IMR-90 (cell line): Measurements from ENCODE around the gene GLIPR1L2. TPM values are rescaled to one million over a fixed set of nuclear protein-coding genes. Genes with fewer than 3 reads are reported as not detected.

Experiments
- ATAC-seq: fragments of 200-7000 bp; cut with Tn5 transposase; 2 replicates; pipeline ENCODE4 v1.9.1; 2020; ENCODE audit warnings: low read depth, mild to moderate bottlenecking, moderate library complexity
- BruUV-seq: library from RNA; stranded (reverse); fragments of 400-500 nt; replicated peaks from 2 replicates; lab custom pipeline; 2021; lab: Mats Ljungman, UMichigan
- CTCF ChIA-PET: fragments of 300-600 bp; formaldehyde crosslinking; extraction: SDS; loops from one replicate; lab custom pipeline; 2021; ENCODE audit warnings: antibody characterized with exemption; lab: Yijun Ruan, JAX
- POLR2A ChIA-PET: fragments of 300-600 bp; sonication (Branson Sonifier 250); formaldehyde crosslinking; loops from one replicate; lab custom pipeline; 2022; ENCODE audit warnings: antibody characterized with exemption; ENCODE audit not compliant: unreplicated experiment; lab: Charles Lee
- DNase-seq: peaks from one replicate; pipeline ENCODE4 v3.0.0; 2013
- H2AFZ ChIP-seq: replicated peaks from 2 replicates; pipeline ENCODE3; 2013; ENCODE audit warnings: low read length, mild to moderate bottlenecking; ENCODE audit not compliant: poor library complexity
- H2AK5ac ChIP-seq: 2 replicates; pipeline ENCODE4 v1.6.1; 2013; ENCODE audit warnings: low read depth, low read length, inconsistent platforms
- H2AK9ac ChIP-seq: replicated peaks from 2 replicates; pipeline ENCODE3; 2013; ENCODE audit warnings: mild to moderate bottlenecking, low read depth, low read length, moderate library complexity; ENCODE audit not compliant: poor library complexity
- H2BK120ac ChIP-seq: 2 replicates; pipeline ENCODE4 v1.6.1; 2013; ENCODE audit warnings: low read depth, low read length, inconsistent platforms
- H2BK15ac ChIP-seq: 3 replicates; pipeline ENCODE4 v1.6.1; 2013; ENCODE audit warnings: low read depth, low read length, inconsistent platforms
- H2BK20ac ChIP-seq: 2 replicates; pipeline ENCODE4 v1.6.1; 2013; ENCODE audit warnings: low read depth, mild to moderate bottlenecking, inconsistent platforms, low read length, moderate library complexity
- H2BK5ac ChIP-seq: 2 replicates; pipeline ENCODE4 v1.6.1; 2013; ENCODE audit warnings: mild to moderate bottlenecking, low read depth, low read length, inconsistent platforms; ENCODE audit not compliant: poor library complexity, severe bottlenecking
- H3K14ac ChIP-seq: replicated peaks from 2 replicates; pipeline ENCODE4 v1.6.1; 2013; ENCODE audit warnings: low read depth, low read length, inconsistent platforms
- H3K18ac ChIP-seq: 2 replicates; pipeline ENCODE4 v1.6.1; 2013; ENCODE audit warnings: low read depth, low read length, control low read depth
- H3K23ac ChIP-seq: 2 replicates; pipeline ENCODE4 v1.6.1; 2013; ENCODE audit warnings: low read depth, low read length, inconsistent platforms
- H3K27ac ChIP-seq: 2 replicates; pipeline ENCODE4 v1.5.1; 2013; ENCODE audit warnings: mild to moderate bottlenecking, control low read depth, low read length; ENCODE audit not compliant: insufficient read depth
- H3K27me3 ChIP-seq: 2 replicates; pipeline ENCODE4 v1.6.1; 2013; ENCODE audit warnings: low read length; ENCODE audit not compliant: control insufficient read depth, insufficient read depth
- H3K36me3 ChIP-seq: 2 replicates; pipeline ENCODE4 v1.6.1; 2013; ENCODE audit warnings: low read length, mixed read lengths; ENCODE audit not compliant: control insufficient read depth, insufficient read depth
- H3K4ac ChIP-seq: 2 replicates; pipeline ENCODE4 v1.6.1; 2013; ENCODE audit warnings: low read depth, low read length, inconsistent platforms
- H3K4me1 ChIP-seq: 2 replicates; pipeline ENCODE4 v1.6.1; 2013; ENCODE audit warnings: low read length, mixed read lengths; ENCODE audit not compliant: control insufficient read depth, insufficient read depth
- H3K4me2 ChIP-seq: 2 replicates; pipeline ENCODE4 v1.6.1; 2013; ENCODE audit warnings: low read depth, mild to moderate bottlenecking, control low read depth, low read length, moderate library complexity
- H3K4me3 ChIP-seq: 2 replicates; pipeline ENCODE4 v1.5.1; 2013; ENCODE audit warnings: low read depth, mild to moderate bottlenecking, control low read depth, low read length, moderate library complexity; ENCODE audit not compliant: insufficient read depth
- H3K56ac ChIP-seq: 2 replicates; pipeline ENCODE4 v1.6.1; 2013; ENCODE audit warnings: low read length, inconsistent platforms; ENCODE audit not compliant: insufficient read depth; ENCODE audit errors: extremely low read depth
- H3K79me1 ChIP-seq, 2 experiments: 2 replicates each; pipeline ENCODE4 v1.6.1; 2013; ENCODE audit warnings: low read length in 2 of 2, inconsistent platforms in 1 of 2, low read depth in 1 of 2
- H3K9ac ChIP-seq: 2 replicates; pipeline ENCODE4 v1.6.1; 2013; ENCODE audit warnings: low read depth, low read length, control low read depth
- H3K9me1 ChIP-seq: 2 replicates; pipeline ENCODE4 v1.6.1; 2013; ENCODE audit warnings: low read length, inconsistent platforms; ENCODE audit not compliant: insufficient read depth
- H3K9me3 ChIP-seq: 2 replicates; pipeline ENCODE4 v1.6.1; 2013; ENCODE audit warnings: low read length; ENCODE audit not compliant: control insufficient read depth, insufficient read depth
- H4K20me1 ChIP-seq: 2 replicates; pipeline ENCODE4 v1.6.1; 2013; ENCODE audit warnings: low read length, inconsistent platforms; ENCODE audit not compliant: insufficient read depth
- H4K5ac ChIP-seq: 2 replicates; pipeline ENCODE4 v1.6.1; 2013; ENCODE audit warnings: mild to moderate bottlenecking, low read depth, low read length, control low read depth
- H4K8ac ChIP-seq, 2 experiments: 2 replicates each; pipeline ENCODE4 v1.6.1; 2013; ENCODE audit warnings: low read depth in 2 of 2, low read length in 2 of 2, control low read depth in 1 of 2, inconsistent platforms in 1 of 2
- H4K91ac ChIP-seq: 2 replicates; pipeline ENCODE4 v1.6.1; 2013; ENCODE audit warnings: low read depth, low read length, inconsistent platforms; ENCODE audit not compliant: insufficient read depth
- BHLHE40 ChIP-seq: fragments of 150-350 bp; IDR thresholded peaks from 2 replicates; pipeline ENCODE4 v1.6.1; 2016; ENCODE audit warnings: mild to moderate bottlenecking, low read depth, low read length
- CEBPB ChIP-seq: IDR thresholded peaks from 2 replicates; pipeline ENCODE4 v1.6.1; 2012; ENCODE audit warnings: low read depth, low read length, improper control_type of control experiment
- NFE2L2 ChIP-seq: fragments of 150-350 bp; IDR thresholded peaks from 2 replicates; pipeline ENCODE4 v1.6.1; 2016; ENCODE audit warnings: low read depth, mild to moderate bottlenecking, low read length
- RAD21 ChIP-seq: IDR thresholded peaks from 2 replicates; pipeline ENCODE4 v1.6.1; 2012; ENCODE audit warnings: low read length, improper control_type of control experiment
- RFX5 ChIP-seq: IDR thresholded peaks from 2 replicates; pipeline ENCODE4 v1.8.0; 2012; ENCODE audit warnings: low read depth, mild to moderate bottlenecking, low read length, moderate library complexity
- WGBS, 2 experiments: methylation state at CpG; one replicate each; pipeline versions ENCODE4 v1.1.5 to v1.1.7; 2013; ENCODE audit warnings: missing lambda C conversion rate in 2 of 2; ENCODE audit not compliant: insufficient read length in 1 of 2; ENCODE audit errors: extremely low coverage in 2 of 2; 5-methylcytosine and 5-hydroxymethylcytosine counted together
- dilution Hi-C: fragments of 300-500 bp; cut with HindIII; formaldehyde crosslinking; loops from one replicate; pipeline ENCODE4 v1.14.3; 2018; ENCODE audit warnings: low sequenced_read_pairs; ENCODE audit not compliant: unreplicated experiment
- in situ Hi-C: fragments of 300-500 bp; cut with MboI; formaldehyde crosslinking; loops from 3 replicates; pipeline ENCODE4 v1.14.3; 2019; ENCODE audit warnings: low sequenced_read_pairs, inconsistent platforms, mixed read lengths
- intact Hi-C: fragments of 100-400 bp; cut with micrococcal nuclease; formaldehyde crosslinking; loops from 2 replicates; pipeline ENCODE4 v1.10.0; 2022
- polyA plus RNA-seq, 3 experiments: library from polyadenylated mRNA; depleted of rRNA; stranded (reverse); fragments of >200 nt; gene quantifications; 2 replicates each; pipeline ENCODE4 v1.2.3, GENCODE V29; 2012; ENCODE audit warnings: low replicate concordance in 1 of 3
- total RNA-seq: library from RNA; depleted of rRNA; stranded (reverse); fragments of >200 nt; gene quantifications from 2 replicates; pipeline ENCODE4 v1.2.3, GENCODE V29; 2012; rRNA removed

The GLIPR1L2 gene
- total and polyA plus RNA-seq, 2 of the 4 experiments (the other 2 are of a cell fraction) = 0.07 TPM; not detected in 1

- H3K36me3 ChIP-seq = peaks cover 6% of the 10 kb centered on the region
- ChIA-PET POLR2A (interaction anchor here (0.6 kb wide), 1 partner anchor 73 kb away, joined by 3 read pairs; no protein-coding TSS in a partner anchor), CTCF (no interaction called here)
- no peaks in the 10 kb centered on the region for H3K9me1 ChIP-seq
- peaks cover 13 to 22% of the 10 kb centered on the region in 2 experiments; a peak in 3 of 4 replicates for H3K79me1 ChIP-seq
- no CpG with 5 or more reads among the region's 4 CpGs for WGBS, 2 experiments
- peak overlapping the region; percentile 71; the same call in 1 of the 2 replicates for H3K23ac ChIP-seq
- peaks cover 15% of the 10 kb centered on the region for H3K4me1 ChIP-seq
- peak overlapping the region; percentile 49 to 93 for H4K8ac ChIP-seq
- peak; percentile 79 for DNase-seq
- H2AK9ac ChIP-seq = peak overlapping the region; percentile 67
- H3K18ac ChIP-seq = peak overlapping the region; percentile 96; the same call in 1 of the 2 replicates
- dilution Hi-C loops = no loop called here
- H3K27ac ChIP-seq = peak overlapping the region; percentile 56
- H2BK20ac ChIP-seq = peak overlapping the region; percentile 52; the same call in 1 of the 2 replicates
- peak overlapping the region; percentile 70 for H3K9ac ChIP-seq
- no peaks in the 10 kb centered on the region for H3K9me3 ChIP-seq
- H4K20me1 ChIP-seq = no peaks in the 10 kb centered on the region
- H2BK120ac ChIP-seq = peak overlapping the region; percentile 73
- peak overlapping the region; percentile 49; the same call in 2 of the 3 replicates for H2BK15ac ChIP-seq
- H3K4me2 ChIP-seq = peak overlapping the region; percentile 98
- H4K5ac ChIP-seq = peak overlapping the region; percentile 0; the same call in 1 of the 2 replicates
- H3K4me3 ChIP-seq = peak overlapping the region; percentile 66
- H3K27me3 ChIP-seq = no peaks in the 10 kb centered on the region
- peak overlapping the region; percentile 85 for H2BK5ac ChIP-seq
- no peak overlapping the region for H2AK5ac ChIP-seq
- H3K4ac ChIP-seq = peak overlapping the region; percentile 88
- in situ Hi-C loops = loop anchor here (10.0 kb wide), 1 partner anchor 97 kb away; no protein-coding TSS in a partner anchor
- H2AFZ ChIP-seq = no peak overlapping the region
- H4K91ac ChIP-seq = peak overlapping the region; percentile 82
- intact Hi-C loops = loop anchor here (2.0 to 10.0 kb wide), 4 partner anchors 37 to 947 kb away; partner anchors contain the start of gene ATXN7L3B
- no peak; the same call in 1 of the 2 replicates for ATAC-seq
- peak overlapping the region; percentile 77 for H3K14ac ChIP-seq
- BruUV-seq = no TSS peak
- peak overlapping the region; percentile 87 for H3K56ac ChIP-seq
- TF ChIP-seq CEBPB = peak; percentile 88
- no peak for TF ChIP-seq RFX5
- TF ChIP-seq RAD21 = no peak
- no peak for TF ChIP-seq NFE2L2
- TF ChIP-seq BHLHE40 = no peak
Measured at GRCh38 chr12:75481774-75482173, 90.9 kb downstream of the GLIPR1L2 start.

Other genes starting within 250 kb of the GLIPR1L2 start
- gene KCNC2, start 181.2 kb upstream of the GLIPR1L2 start, total RNA-seq = not detected in 2 replicates
- not detected in 2 replicates for gene KCNC2, start 181.2 kb upstream of the GLIPR1L2 start, polyA plus RNA-seq (2012; rRNA removed)
- 2.7 and 2.8 TPM in 2 replicates for gene CAPS2, start 60.8 kb upstream of the GLIPR1L2 start, total RNA-seq
- gene CAPS2, start 60.8 kb upstream of the GLIPR1L2 start, polyA plus RNA-seq (2012; rRNA removed) = 0.98 and 1.2 TPM in 2 replicates
- gene GLIPR1L1, start 56.4 kb upstream of the GLIPR1L2 start, total RNA-seq = not detected in 2 replicates
- not detected in 2 replicates for gene GLIPR1L1, start 56.4 kb upstream of the GLIPR1L2 start, polyA plus RNA-seq (2012; rRNA removed)
- gene GLIPR1, start 89.7 kb downstream of the GLIPR1L2 start, total RNA-seq = 244 and 327 TPM in 2 replicates
- 268 and 322 TPM in 2 replicates for gene GLIPR1, start 89.7 kb downstream of the GLIPR1L2 start, polyA plus RNA-seq (2012; rRNA removed)
- gene KRR1, start 120.5 kb downstream of the GLIPR1L2 start, total RNA-seq = 31.4 and 40.0 TPM in 2 replicates
- 16.1 and 18.3 TPM in 2 replicates for gene KRR1, start 120.5 kb downstream of the GLIPR1L2 start, polyA plus RNA-seq (2012; rRNA removed)